Renal cortex interstitium (tissue), 15 donors: Measurements from ENCODE around the gene PAPSS2. TPM values are rescaled to one million over a fixed set of nuclear protein-coding genes. Genes with fewer than 3 reads are reported as not detected.
"Not testable (repeated sequence)": the region's sequence is repeated elsewhere in the genome, so short reads cannot be mapped to it uniquely, and the experiment has no call there.

Source experiments
- DNase-seq, 11 donors: peaks; one replicate each; pipeline ENCODE4 v3.0.0-alpha.2; 2013; ENCODE audit warnings: low read depth in 9 of 11, low spot score in 4 of 11; ENCODE audit errors: extremely low read depth in 1 of 11
- long read RNA-seq, 16 experiments: transcript quantifications; one replicate each; lab custom pipeline, GENCODE V29; 2026
- polyA plus RNA-seq, 3 donors: library from polyadenylated mRNA; unstranded; fragments of 120-200 nt; gene quantifications; one replicate each; pipeline ENCODE4 v1.2.1, GENCODE V29; 2013; ENCODE audit not compliant: insufficient read length in 3 of 3

The PAPSS2 gene
- 10 to 100 TPM; 26.8 to 44.7 (median 33.4) TPM for polyA plus RNA-seq
- long read RNA-seq, donor 1, transcript PAPSS2-201 (12 exons, 3,949 nt): major isoform, 5 of 5 reads
- long read RNA-seq, donor 1, partial matches to known transcripts: 0 of 5 reads
- long read RNA-seq, donor 1, other reads (novel, unspliced or antisense): 0 of 5 reads
- long read RNA-seq, donor 2, partial matches to known transcripts: 7 of 10 reads
- long read RNA-seq, donor 2, other reads (novel, unspliced or antisense): 0 of 10 reads
- long read RNA-seq, donor 3, partial matches to known transcripts: 0 of 3 reads
- long read RNA-seq, donor 3, other reads (novel, unspliced or antisense): 0 of 3 reads
- long read RNA-seq, donor 4, partial matches to known transcripts: 0 of 2 reads
- long read RNA-seq, donor 4, other reads (novel, unspliced or antisense): 0 of 2 reads
- long read RNA-seq, donor 5: 0 reads
- long read RNA-seq, donor 6, partial matches to known transcripts: 0 of 3 reads
- long read RNA-seq, donor 6, other reads (novel, unspliced or antisense): 0 of 3 reads
- long read RNA-seq, donor 7: 0 reads
- long read RNA-seq, donor 8, transcript PAPSS2-201 (12 exons, 3,949 nt): major isoform, 5 of 18 reads
- long read RNA-seq, donor 8, partial matches to known transcripts: 5 of 18 reads
- long read RNA-seq, donor 8, other reads (novel, unspliced or antisense): 8 of 18 reads
- long read RNA-seq, donor 9: 0 reads
- long read RNA-seq, donor 10, transcript PAPSS2-201 (12 exons, 3,949 nt): major isoform, 5 of 18 reads
- long read RNA-seq, donor 10, partial matches to known transcripts: 13 of 18 reads
- long read RNA-seq, donor 10, other reads (novel, unspliced or antisense): 0 of 18 reads
- long read RNA-seq, donor 11, transcript PAPSS2-201 (12 exons, 3,949 nt): major isoform, 5 of 5 reads
- long read RNA-seq, donor 11, partial matches to known transcripts: 0 of 5 reads
- long read RNA-seq, donor 11, other reads (novel, unspliced or antisense): 0 of 5 reads
- long read RNA-seq, donor 12, partial matches to known transcripts: 0 of 1 reads
- long read RNA-seq, donor 12, other reads (novel, unspliced or antisense): 0 of 1 reads
- long read RNA-seq, donor 13: 0 reads
- long read RNA-seq, donor 14, partial matches to known transcripts: 6 of 15 reads
- long read RNA-seq, donor 14, other reads (novel, unspliced or antisense): 8 of 15 reads
- long read RNA-seq, donor 15: 0 reads
- long read RNA-seq, donor 16, partial matches to known transcripts: 9 of 20 reads
- long read RNA-seq, donor 16, other reads (novel, unspliced or antisense): 9 of 20 reads

DNA sequence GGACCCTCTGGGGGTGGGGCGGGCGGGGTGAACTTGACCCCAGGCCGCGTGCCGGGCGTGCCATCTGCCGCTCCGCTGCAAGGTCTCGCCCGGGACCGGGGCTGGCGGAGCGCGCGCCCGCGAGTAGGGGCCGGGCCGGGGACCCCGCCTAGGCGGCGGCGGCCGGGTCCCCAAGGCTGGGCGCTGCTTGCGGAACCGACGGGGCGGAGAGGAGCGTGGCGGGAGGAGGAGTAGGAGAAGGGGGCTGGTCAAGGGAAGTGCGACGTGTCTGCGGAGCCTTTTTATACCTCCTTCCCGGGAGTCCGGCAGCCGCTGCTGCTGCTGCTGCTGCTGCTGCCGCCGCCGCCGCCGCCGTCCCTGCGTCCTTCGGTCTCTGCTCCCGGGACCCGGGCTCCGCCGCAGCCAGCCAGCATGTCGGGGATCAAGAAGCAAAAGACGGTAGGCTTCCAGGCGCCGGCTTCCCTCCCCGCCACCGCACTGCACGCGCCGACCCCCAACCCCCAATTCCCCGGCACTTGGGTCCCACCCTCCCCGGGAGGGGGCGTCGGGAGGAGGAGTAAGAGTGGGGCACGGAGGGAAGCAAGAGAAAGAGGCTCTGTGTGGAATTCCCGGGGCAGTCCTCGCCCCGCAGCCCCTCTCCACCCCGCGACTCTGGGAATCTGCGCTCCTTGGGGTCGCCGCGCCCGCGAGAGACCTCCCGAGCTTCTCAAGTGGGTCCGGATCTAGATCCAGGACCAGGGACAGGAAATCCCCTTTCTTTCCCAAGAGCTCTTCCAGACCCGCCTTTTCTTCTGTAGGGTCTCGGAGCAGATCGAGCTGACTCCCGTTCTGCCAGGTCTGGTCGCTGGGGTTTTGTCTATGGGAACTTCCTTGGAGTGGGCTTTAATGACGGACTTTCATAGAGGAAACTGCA lies at the start of gene PAPSS2:
Gene PAPSS2, plus strand, starts transcription at position 308 of the 913 bp plus-strand sequence. Its CDS starts 104 bp downstream, at position 412.
- peak in 6 of 11 donors; percentile 39 to 55 (median 46) for DNase-seq

DNA sequence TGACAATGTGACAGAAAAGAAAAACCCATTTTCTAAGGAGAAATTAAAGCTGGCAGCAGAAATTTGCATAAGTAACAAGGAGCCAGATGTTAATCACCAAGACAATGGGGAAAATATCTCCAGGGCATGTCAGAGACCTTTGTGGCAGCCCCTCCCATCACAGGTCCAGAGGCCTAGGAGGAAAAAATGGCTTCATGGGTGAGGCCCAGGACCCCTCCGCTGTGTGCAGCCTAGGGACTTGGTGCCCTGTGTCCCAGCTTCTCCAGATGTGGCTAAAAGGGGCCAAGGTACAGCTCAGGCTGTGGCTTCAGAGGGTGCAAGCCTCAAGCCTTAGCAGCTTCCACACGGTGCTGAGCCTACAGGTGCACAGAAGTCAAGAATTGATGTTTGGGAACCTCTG lies 48.3 kb upstream of the PAPSS2 start:
- DNase-seq: not testable (repeated sequence)

DNA sequence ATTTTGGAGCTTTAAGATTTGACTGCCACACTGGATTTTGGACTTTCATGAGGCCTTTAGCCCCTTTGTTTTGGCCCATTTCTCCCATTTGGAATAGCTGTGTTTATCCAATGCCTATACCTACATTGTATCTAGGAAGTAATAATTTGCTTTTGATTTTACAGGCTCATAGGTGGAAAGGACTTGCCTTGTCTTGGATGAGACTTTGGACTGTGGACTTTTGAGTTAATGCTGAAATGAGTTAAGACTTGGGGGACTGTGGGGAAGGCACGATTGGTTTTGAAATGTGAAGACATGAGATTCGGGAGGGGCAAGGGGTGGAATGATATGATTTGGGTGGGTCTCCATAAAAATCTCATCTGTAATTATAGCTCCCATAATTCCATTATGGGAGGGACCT lies 47.6 kb upstream of the PAPSS2 start:
- DNase-seq: no peak

DNA sequence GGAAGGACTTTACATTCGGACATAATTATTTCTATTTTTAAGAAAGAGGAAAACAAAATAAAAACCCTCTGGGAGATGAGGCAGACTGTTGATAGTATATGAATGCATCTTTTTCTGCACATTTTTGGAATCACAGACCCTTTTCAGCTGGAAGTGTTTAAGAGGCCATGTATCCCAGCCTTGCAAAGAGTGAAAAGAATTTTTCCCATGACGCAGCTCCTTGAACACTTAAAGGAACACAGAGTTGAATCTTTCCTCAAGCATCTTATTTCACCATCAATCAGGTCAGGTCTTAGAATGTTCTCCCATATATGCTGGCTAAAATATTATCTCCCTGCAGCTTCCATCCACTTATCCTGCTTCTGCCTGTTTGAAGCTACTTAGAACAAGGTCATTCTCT lies 45.9 kb upstream of the PAPSS2 start:
- DNase-seq: no peak

DNA sequence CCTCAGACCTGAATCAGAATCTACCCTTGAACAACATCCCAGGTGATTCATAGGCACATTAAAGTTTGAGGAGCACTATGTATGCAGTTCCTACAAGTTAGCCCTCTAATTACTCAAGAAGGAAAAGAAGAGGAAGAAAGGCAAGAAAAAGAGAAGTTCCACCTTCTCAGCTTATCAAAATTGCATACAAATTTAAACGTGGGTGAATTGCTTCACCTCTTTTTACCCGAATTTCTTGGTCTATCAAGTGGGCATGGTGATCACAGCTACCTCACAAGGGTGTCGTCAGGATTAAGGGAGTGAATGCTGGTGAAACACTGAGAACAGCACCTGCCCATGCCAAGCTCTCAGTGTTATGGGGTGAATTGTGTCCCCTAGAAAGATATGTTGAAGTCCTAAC lies 43.8 kb upstream of the PAPSS2 start:
- DNase-seq: no peak

DNA sequence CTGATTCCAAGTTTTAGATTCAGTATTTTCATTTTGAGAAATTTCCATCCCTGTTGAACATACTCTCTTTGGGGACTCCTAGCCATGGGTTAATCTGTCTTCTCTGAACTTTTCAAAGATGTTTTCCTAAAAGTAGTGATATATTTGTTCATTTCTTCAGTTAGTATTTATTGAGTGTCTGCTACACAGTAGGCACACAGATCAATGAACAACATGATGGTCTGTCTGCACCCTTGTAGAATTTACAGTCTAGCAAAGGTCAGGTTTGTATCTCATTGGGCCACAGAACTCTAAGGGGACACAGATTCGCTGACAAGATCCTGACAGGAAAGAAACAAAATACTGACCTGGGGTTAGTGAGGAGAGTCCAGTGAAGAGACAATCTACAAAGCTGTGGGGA lies 42.2 kb upstream of the PAPSS2 start:
- no peak for DNase-seq

DNA sequence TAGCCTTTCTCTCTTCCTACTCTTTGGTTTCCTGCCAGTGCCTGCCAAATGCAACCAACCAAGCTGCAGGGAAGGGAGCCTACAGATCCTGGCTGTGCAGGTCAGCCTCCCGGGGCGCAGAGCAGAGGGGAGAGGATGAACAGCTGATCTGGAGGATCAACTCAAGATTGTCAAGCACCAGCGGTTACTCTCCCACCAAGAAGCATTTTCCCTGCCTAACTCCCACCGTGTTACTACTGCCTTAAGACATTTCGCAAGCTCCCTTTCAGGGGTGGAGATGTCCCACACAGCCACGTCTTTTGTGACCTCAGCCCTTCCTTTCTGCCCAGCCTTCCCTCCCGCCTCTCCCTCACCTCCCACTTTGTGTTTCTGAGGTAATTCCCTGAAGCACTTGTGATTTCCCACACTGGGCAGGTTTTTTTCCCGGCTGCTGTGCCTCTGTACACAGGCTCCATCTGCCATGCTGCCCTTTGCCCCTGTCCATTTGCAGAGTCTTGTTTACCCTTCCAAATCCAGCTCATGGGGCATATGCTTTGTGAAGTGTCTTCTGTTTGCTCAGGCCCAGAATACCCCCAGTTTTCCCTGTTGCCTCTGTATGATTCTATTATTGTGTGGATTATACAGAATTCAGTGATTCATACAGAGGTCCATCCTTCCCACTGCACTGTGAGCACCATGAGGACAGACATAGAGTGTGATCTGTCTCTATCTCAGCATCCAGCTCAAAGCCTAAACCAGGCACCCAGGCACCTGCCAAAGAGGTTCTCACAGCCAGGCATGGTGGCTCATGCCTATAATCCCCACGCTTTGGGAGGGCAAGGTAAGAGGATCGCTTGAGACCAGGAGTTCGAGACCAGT lies 40.9 kb upstream of the PAPSS2 start:
- no peak for DNase-seq

DNA sequence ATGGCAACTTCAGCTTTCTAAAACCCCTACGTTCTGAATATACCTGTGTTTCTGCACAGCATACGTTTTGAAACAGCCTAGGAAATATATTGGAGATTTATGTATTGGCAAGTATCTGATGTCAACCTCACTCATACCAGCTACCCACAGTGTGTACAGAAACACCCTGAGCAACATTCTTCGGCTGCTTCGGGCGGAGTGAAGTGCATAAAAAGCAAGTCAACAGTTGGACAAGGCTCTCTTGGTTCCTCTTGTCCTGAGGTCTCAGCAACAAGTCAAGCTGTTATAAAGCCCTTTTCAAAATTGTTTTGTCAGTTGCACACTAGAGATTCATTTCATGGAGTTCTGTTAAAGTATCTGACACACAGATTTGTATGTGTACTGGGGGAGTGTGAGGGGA lies 40.0 kb upstream of the PAPSS2 start:
- no peak for DNase-seq

DNA sequence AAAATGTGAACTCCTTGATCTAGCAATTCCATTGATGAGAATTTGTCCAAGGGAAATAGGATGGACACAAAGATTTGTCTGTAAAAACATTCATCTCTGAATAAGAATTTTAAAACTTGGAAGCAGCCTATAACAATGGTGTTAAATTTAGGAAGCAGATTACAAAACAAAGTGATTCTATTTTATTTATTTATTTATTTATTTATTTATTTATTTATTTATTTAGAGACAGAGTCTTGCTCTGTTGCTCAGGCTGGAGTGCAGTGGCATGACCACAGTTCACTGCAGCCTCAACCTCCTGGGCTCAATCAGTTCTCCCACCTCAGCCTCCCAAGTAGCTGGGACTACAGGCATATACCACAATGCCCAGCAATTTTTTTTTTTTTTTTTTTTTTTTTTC lies 38.2 kb upstream of the PAPSS2 start:
- DNase-seq: not testable (repeated sequence)

DNA sequence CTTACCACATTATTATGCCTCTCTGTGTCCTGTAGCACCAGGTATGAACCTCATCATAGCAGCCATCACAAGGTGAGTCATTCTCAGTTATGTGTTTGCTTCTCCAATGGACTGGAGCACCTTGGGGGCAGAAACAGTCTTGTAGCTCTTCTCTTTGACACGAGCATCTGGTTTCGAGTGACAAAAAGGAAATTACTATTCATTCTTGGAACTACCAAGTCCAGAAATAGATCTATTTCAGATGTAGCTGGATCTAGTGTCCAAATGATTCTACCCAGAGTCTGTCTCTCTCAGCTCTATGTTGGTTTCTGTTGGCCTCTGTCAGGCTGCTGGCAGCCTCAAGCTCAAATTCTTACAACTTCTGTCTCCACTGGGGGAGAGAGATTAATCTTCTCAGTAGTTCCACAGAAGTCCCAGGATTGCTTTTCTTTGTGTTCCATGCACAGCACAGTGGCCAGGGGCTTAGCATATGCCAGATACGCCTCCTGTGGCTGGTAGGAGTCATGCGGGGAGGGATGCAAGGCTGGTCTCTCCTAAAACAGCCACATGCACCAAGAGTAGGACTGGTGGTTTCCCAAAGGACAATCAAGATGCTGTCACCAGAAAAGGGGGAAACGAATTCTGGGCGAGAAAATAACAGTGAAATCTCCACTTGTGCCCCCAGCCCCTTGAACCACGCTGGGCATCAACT lies 37.2 kb upstream of the PAPSS2 start:
- DNase-seq: no peak

DNA sequence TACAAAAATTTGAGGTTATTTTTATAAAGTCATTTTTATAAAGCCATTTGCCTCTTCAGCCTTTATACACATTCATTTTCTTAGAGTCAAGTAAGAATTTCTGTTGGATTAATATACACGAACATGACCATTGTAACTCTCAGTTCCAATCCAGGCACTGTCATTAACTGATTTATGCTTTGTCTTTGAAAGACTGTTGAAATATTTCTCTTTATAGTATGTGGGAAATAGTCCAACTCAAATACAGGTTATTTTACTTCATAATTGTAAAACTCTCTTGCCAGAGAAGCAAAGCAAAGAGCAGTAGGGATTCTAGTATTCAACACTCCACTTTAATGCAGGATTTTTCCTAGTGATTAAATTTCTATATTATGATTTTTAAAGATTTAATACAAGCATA lies 36.5 kb upstream of the PAPSS2 start:
- DNase-seq: no peak

DNA sequence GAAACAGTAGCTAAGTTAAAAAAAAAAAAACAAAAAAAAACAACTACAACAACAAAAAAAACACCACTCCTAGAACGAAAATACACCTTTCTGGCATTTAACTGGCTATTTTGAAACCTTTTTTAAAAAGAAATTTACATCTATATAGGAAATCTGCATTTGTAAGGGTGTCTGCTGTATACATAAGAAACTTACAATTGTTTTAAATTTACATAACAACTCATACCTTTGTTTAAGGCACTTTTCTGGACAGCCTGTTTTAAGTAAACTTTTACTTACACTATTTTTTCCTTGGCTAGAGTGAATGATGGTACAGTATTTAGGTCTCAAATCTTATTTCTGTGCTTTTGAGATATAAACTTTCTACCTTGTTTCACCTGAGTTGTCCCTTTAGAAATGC lies 34.0 kb upstream of the PAPSS2 start:
- no peak for DNase-seq

DNA sequence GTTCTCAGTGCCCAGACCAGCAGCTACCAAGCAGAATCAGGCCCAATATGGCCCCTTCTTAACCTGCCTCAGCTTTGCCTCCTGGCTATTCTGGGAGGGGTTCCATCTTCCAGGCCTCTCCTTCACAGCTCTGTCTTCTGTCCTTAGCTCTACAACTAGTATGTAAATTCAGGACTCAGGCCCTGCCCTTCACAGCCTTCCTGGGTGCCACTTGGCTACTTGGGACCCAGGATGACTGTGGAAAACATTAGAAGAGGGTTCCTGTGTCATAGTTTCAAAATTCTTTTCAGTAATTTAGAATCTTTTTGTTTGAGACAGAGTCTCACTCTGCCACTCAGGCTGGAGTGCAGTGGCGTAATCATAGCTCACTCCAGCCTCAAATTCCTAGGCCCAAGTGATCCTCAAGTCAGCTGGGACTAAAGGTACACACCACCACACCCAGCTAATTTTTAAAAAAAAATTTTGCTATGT lies 33.2 kb upstream of the PAPSS2 start:
- DNase-seq: no peak

DNA sequence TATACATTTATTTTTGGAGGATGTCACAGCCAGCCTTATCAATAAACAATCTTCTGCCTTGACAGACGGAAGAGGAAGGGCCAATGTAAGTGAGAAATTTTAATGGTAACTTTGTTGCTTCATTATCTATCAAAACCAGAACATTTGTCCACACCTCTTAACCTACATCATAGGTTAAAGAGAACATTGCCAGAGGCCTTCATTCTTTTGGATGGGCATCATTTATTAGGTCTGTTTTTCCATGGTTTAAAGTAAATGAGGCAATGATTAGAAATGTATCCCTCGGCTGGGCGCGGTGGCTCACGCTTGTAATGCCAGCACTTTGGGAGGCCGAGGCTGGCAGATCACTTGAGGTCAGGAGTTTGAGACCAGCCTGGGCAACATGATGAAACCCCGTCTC lies 29.5 kb upstream of the PAPSS2 start:
- DNase-seq: no peak

DNA sequence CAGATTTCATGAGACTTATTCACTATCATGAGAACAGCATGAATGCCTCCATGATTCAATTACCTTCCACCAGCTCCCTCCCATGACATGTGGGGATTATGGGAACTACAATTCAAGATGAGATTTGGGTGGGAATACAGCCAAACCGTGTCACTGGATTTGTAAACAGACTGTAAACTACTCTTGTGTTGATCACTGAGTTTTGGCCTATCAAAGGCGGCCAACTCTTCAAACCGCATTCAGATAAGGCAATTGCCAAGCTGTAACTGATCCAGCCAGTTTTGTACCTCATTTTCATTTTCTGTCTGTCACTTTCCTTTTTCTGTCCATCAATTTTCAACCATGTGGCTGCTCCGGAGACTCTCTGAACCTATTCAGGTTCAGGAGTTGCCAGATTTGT lies 27.2 kb upstream of the PAPSS2 start:
- no peak for DNase-seq

DNA sequence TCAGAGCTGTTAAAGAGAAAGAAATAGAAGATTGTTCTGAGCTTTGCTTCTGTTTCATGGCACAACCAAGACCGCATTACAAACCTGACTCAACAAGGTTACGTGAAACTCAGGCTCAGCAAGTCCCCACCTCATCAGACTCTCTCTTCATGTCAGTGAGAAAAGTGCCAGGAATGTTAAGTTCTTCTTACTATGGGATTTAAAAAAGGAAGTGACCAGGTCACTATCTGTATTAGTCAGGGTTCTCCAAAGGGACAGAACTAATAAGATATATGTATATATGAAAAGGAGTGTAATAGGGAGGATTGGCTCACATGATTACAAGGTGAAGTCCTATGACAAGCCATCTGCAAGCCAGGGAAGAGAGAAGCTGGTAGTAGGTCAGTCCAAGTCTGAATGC lies 25.4 kb upstream of the PAPSS2 start:
- DNase-seq: no peak
